GM21619 (cell line): ENCODE data around the gene EPS8L1.
"Not testable (repeated sequence)": the region's sequence is repeated elsewhere in the genome, so short reads cannot be mapped to it uniquely, and the experiment has no call there.

Experiments used
- ATAC-seq: cut with Tn5 transposase; IDR thresholded peaks from one replicate; pipeline ENCODE4 v1.9.1; 2021; ENCODE audit not compliant: unreplicated experiment

EPS8L1 gene

GRCh38 chr19:55092423-55093318 is 17.0 kb downstream of the EPS8L1 start:
- no peak for ATAC-seq

- no peak for ATAC-seq
These were observed 19.0 kb downstream of the EPS8L1 start for GRCh38 chr19:55094456-55095259.

- no peak for ATAC-seq
These were observed 19.8 kb downstream of the EPS8L1 start for GRCh38 chr19:55095260-55096060.

GRCh38 chr19:55096061-55096701 is 20.5 kb downstream of the EPS8L1 start:
- ATAC-seq: no peak

GRCh38 chr19:55097864-55098715 is 22.4 kb downstream of the EPS8L1 start:
- no peak for ATAC-seq

- no peak for ATAC-seq
These were observed 23.3 kb downstream of the EPS8L1 start for GRCh38 chr19:55098716-55099556.

- no peak for ATAC-seq
These were observed 24.2 kb downstream of the EPS8L1 start for GRCh38 chr19:55099557-55100506.

- no peak for ATAC-seq
These were observed 25.6 kb downstream of the EPS8L1 start for GRCh38 chr19:55101261-55101660.

GRCh38 chr19:55103190-55103589 is 27.5 kb downstream of the EPS8L1 start:
- ATAC-seq: no peak

GRCh38 chr19:55105237-55105636 is 29.6 kb downstream of the EPS8L1 start:
- no peak for ATAC-seq

GRCh38 chr19:55106591-55106990 is 30.9 kb downstream of the EPS8L1 start:
- no peak for ATAC-seq

- ATAC-seq: not testable (repeated sequence)
These were observed 31.6 kb downstream of the EPS8L1 start for GRCh38 chr19:55107252-55107651.

- no peak for ATAC-seq
These were observed 34.0 kb downstream of the EPS8L1 start for GRCh38 chr19:55109527-55110291.

GRCh38 chr19:55111238-55111831 is 35.7 kb downstream of the EPS8L1 start:
- no peak for ATAC-seq

GRCh38 chr19:55112246-55112776 is 36.6 kb downstream of the EPS8L1 start:
- ATAC-seq: no peak
